Left ventricle myocardium inferior (tissue), 1 donor: Measurements from ENCODE around the gene GBP1. TPM values are rescaled to one million over a fixed set of nuclear protein-coding genes. Genes with fewer than 3 reads are reported as not detected.

Experiments used
- DNase-seq: peaks from one replicate; pipeline ENCODE4 v3.0.0-alpha.2; 2020
- H3K27ac ChIP-seq: fragments of 200-600 bp; replicated peaks from 2 replicates; pipeline ENCODE4 v1.8.0; 2021
- H3K27me3 ChIP-seq: fragments of 200-600 bp; 2 replicates; pipeline ENCODE4 v1.8.0; 2021; ENCODE audit warnings: low read depth
- H3K36me3 ChIP-seq: fragments of 200-600 bp; 2 replicates; pipeline ENCODE4 v1.8.0; 2021
- H3K4me1 ChIP-seq: fragments of 200-600 bp; 2 replicates; pipeline ENCODE4 v1.8.0; 2021
- H3K4me3 ChIP-seq: fragments of 200-600 bp; 2 replicates; pipeline ENCODE4 v1.8.0; 2021; ENCODE audit warnings: mild to moderate bottlenecking, moderate library complexity
- H3K9me3 ChIP-seq: fragments of 200-600 bp; replicated peaks from 2 replicates; pipeline ENCODE4 v1.8.0; 2021
- intact Hi-C: fragments of 100-400 bp; cut with micrococcal nuclease; formaldehyde crosslinking; loops from one replicate; pipeline ENCODE4 v1.11.0; 2022
- long read RNA-seq: library from polyadenylated mRNA; unstranded; transcript quantifications from one replicate; pipeline ENCODE4 v2.0.0, GENCODE V29; 2021
- total RNA-seq: library from RNA; stranded (reverse); fragmentation: NEBNext Ultra II Directional; extraction: Animal tissue kit (Norgen Biotek cat#: 25700); gene quantifications from one replicate; pipeline ENCODE4 v1.2.1, GENCODE V29; 2021
- TF ChIP-seq, protein P1 (sequence below): fragments of 200-600 bp; IDR thresholded peaks from 2 replicates; pipeline ENCODE4 v1.8.0; 2021; ENCODE audit warnings: antibody characterized with exemption, mild to moderate bottlenecking, borderline replicate concordance
- donor health status: DM: no; HTN: yes; CAD: no; lungs with severe emphysema.

GBP1 gene, protein sequence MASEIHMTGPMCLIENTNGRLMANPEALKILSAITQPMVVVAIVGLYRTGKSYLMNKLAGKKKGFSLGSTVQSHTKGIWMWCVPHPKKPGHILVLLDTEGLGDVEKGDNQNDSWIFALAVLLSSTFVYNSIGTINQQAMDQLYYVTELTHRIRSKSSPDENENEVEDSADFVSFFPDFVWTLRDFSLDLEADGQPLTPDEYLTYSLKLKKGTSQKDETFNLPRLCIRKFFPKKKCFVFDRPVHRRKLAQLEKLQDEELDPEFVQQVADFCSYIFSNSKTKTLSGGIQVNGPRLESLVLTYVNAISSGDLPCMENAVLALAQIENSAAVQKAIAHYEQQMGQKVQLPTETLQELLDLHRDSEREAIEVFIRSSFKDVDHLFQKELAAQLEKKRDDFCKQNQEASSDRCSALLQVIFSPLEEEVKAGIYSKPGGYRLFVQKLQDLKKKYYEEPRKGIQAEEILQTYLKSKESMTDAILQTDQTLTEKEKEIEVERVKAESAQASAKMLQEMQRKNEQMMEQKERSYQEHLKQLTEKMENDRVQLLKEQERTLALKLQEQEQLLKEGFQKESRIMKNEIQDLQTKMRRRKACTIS
- 5.7 TPM for total RNA-seq
- long read RNA-seq, transcript GBP1-201 (11 exons, 3,035 nt) = major isoform, 5 of 5 reads
- long read RNA-seq, partial matches to known transcripts = 0 of 5 reads
- long read RNA-seq, other reads (novel, unspliced or antisense) = 0 of 5 reads

DNA sequence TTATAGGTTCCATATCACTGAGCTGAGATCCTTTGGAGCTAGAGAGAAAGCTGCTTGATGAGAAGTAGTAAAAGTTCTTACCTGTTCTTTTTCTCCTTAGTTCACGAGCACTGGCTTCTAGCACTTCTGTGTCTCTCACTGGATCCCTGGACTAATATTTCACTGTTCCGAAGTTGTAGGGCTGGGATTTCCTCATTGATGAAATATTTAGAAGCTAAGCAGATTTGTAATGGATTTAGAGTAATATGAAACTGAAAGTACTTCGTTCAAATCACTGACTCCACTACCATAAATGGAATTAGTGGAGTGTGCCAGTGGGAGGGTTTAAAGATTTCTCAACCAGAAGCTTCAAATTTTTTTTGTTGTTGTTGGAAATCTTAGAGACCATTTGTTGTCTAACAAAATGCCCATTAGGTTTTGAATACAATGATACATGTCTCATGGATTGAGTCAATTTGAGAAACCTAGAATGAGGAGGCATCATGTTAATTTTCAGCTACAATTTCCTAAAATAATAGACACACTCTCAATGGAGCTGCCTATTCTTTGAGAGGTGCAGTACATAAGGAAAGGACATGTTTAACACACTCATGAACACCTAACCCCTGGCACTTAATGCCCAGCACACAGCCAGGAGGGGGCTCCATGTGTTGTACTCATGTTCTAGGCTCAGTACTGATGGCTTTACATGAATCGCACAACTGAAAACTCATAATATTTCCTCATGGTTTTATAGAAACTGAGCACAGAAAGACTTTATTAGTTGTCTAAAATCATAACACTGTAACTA lies at the start of gene GBP1:
Gene GBP1, minus strand, starts transcription at position 130 of the 790 bp plus-strand sequence. CDS start 1,974 bp downstream, outside the sequence.
- intact Hi-C loops = no loop called here
- DNase-seq = no peak
- Histone ChIP-seq H3K27ac (peak within 1 kb of the TSS; percentile 87), H3K36me3 (peaks cover under 1% of the 10 kb centered on the region), H3K4me1 (peaks cover 38% of the 10 kb centered on the region), H3K9me3 (no peaks in the 10 kb centered on the region), H3K27me3 (no peaks in the 10 kb centered on the region), H3K4me3 (peak within 1 kb of the TSS; percentile 71)
- TF ChIP-seq, protein P1, sequence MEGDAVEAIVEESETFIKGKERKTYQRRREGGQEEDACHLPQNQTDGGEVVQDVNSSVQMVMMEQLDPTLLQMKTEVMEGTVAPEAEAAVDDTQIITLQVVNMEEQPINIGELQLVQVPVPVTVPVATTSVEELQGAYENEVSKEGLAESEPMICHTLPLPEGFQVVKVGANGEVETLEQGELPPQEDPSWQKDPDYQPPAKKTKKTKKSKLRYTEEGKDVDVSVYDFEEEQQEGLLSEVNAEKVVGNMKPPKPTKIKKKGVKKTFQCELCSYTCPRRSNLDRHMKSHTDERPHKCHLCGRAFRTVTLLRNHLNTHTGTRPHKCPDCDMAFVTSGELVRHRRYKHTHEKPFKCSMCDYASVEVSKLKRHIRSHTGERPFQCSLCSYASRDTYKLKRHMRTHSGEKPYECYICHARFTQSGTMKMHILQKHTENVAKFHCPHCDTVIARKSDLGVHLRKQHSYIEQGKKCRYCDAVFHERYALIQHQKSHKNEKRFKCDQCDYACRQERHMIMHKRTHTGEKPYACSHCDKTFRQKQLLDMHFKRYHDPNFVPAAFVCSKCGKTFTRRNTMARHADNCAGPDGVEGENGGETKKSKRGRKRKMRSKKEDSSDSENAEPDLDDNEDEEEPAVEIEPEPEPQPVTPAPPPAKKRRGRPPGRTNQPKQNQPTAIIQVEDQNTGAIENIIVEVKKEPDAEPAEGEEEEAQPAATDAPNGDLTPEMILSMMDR = no peak

DNA sequence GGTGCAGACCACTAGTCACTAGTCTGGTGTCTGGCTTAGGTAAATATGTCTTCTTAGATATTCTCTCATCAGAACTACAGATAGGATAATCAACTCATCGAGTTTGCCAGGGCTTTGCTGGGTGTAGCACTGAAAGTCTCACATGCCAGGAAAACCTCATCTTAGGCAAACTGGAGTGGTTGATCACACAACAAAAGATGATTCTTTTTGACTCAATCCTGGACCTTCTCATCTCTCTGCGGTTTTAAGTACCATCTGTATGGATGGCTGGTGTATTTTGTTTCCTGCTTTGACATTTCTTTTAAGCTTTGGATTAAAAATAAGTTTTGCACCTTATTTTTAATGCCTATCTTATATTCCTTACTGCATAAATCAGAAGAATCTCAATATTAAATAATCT lies 49.7 kb upstream of the GBP1 start:
- H3K4me1 ChIP-seq = no peaks in the 10 kb centered on the region
- H3K27me3 ChIP-seq = no peaks in the 10 kb centered on the region
- no peaks in the 10 kb centered on the region for H3K9me3 ChIP-seq
- peaks cover 91% of the 10 kb centered on the region for H3K36me3 ChIP-seq
- no peak overlapping the region for H3K4me3 ChIP-seq
- no peak overlapping the region for H3K27ac ChIP-seq
- DNase-seq = no peak
- TF ChIP-seq, protein P1 = no peak
- intact Hi-C loops = no loop called here

DNA sequence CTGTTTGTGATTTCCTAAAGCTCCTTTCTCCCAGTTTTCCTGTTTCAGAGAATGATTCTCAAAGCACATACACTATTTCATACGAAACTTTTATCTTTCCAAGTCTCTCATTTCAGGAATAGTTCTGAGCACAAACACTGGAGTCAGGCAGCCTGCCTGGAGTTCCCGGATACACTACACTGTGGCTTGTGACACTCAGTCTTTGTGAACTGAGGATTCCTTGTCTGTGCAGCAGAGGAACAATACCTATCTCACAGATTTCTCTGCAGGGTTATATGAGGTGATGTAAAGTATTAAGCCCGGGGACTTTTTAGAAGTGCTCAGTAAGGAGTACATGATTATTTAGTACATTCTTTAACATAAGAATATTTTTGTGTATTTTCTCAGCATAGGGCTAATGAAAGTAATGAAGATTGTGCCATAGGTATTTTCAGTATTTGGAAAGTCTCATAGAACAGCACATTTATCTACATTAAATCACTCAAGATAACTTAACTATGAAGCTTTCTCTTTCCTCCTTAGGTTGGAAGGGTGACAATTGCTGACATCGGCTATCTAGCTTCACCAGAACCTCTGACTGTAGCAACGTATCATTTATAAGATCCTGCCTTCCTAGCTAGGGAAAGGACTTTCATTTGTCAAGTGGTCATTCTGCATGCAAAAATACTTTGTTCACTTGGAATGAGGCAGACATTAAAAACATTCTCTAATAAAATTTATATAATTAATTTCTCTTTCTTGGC lies 48.0 kb upstream of the GBP1 start:
- H3K4me1 ChIP-seq = no peaks in the 10 kb centered on the region
- intact Hi-C loops = no loop called here
- no peak for DNase-seq
- H3K27me3 ChIP-seq = no peaks in the 10 kb centered on the region
- no peaks in the 10 kb centered on the region for H3K9me3 ChIP-seq
- no peak overlapping the region for H3K27ac ChIP-seq
- no peak overlapping the region for H3K4me3 ChIP-seq
- TF ChIP-seq, protein P1 = no peak
- peaks cover 92% of the 10 kb centered on the region for H3K36me3 ChIP-seq

DNA sequence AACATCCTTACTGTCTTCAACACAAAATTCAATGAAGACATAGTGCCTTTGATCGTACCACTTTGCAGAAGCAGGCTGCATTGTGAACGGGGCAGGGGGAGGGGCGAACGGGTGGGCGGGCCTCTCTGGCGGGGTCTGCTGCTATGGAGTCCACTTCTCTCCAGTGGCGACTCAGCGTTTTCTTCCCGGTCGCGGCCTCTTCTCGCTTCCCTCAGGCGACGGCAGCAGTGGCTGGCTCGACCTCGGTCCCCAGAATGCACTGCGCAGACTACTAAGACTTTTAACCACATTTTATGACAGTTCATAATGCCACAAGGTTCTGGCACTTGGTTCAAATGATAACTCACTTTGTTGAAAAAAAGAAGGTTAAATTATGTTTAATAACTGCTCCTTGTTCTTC lies 39.7 kb upstream of the GBP1 start:
- DNase-seq = no peak
- intact Hi-C loops = no loop called here
- Histone ChIP-seq H3K27ac (no peak overlapping the region), H3K9me3 (peaks cover 3% of the 10 kb centered on the region), H3K4me1 (no peaks in the 10 kb centered on the region), H3K27me3 (no peaks in the 10 kb centered on the region), H3K36me3 (peaks cover 48% of the 10 kb centered on the region), H3K4me3 (no peak overlapping the region)
- TF ChIP-seq, protein P1 = no peak

DNA sequence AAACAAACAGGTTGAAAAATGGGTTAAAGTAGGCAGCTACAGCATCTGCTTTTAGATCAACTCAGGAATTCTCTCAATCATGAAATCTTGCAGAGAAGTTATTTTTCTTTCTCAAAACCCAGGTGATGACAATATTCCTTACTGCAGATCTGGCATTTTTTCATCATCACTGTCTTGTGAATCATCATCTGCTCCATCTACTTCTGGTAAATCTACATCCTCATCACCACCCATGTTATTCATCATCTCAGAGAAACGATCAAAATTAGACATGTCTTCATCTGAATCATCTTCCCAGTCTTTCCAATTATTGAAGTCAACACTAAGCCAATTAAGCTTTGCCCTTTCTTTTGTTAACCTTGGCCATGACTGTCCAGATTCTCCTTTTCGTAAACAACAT lies 39.1 kb upstream of the GBP1 start:
- no peak overlapping the region for H3K27ac ChIP-seq
- H3K27me3 ChIP-seq = no peaks in the 10 kb centered on the region
- TF ChIP-seq, protein P1 = no peak
- H3K36me3 ChIP-seq = peaks cover 42% of the 10 kb centered on the region
- no peaks in the 10 kb centered on the region for H3K4me1 ChIP-seq
- DNase-seq = no peak
- H3K9me3 ChIP-seq = peaks cover 3% of the 10 kb centered on the region
- intact Hi-C loops = no loop called here
- no peak overlapping the region for H3K4me3 ChIP-seq
